ENCODE measurements around the gene MATCAP1.

Gene MATCAP1

GRCh38 chr16:67208154-67208896, 24.6 kb upstream of the MATCAP1 start:
- DNase-seq (ENCODE audit: extremely low read depth in 1 of 2, low read depth in 1 of 2): no peak

DNA sequence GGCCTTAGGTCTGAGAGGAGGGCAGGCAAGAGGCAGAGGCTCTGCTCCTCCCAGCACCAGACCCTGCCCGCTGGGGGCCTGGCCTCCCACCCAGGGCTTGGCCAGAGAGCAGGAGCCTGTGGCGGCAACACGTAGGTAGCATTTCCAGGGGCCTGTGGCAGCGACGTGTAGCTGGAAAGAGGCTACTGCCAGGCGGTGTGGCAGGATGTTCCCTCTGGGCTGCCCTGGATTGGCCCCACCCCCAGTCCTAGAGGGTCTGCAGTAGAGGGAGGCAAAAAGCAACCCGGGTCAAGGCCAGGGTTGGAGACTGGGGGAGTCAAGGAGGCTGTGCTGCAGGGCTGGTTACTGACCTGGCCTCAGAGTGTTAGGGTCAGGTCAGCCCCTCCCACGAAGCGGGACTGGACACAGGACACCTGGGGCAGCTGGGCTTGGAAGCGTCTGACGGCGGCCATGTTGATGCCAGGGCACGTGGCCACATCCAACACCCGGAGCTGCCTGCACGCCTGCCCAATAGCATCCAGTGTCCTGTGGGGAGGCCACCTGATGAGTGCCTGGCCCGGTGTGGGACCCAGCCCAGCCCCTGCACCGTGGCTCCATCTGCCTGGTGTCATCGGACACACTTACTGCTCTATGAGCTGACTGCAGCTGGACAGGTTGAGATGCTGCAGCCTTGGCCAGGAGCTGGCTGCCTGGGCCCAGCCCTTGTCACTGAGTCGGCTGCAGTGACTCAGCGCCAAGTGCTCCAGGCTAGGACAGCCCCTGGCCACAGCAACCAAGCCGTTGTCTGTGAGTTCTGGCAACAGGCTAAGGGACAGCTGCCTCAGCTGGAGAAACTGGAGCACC, 23.7 kb upstream of the MATCAP1 start:
- no peak for DNase-seq (ENCODE audit: extremely low read depth in 1 of 2, low read depth in 1 of 2)

DNA sequence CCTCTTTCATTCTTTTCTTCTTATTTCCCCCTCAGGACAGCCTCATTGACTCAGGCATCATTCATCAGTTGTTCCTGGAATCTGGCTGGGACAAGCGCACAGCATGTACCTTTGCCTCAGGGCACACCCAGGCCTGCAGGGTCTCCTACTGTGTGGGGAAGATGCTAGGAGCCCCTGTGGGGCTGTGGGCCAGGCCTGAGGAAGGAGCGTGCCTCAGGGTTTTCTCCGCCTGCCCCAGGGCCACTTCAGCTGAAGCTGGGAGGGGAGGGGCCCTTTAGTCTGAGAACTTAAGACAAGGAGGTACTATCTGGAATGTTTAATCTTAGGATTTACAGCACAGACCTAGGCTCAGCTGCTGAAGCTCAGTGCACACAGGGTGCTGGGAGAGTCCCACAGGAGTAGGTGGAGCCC, 23.1 kb upstream of the MATCAP1 start:
- DNase-seq (ENCODE audit: extremely low read depth in 1 of 2, low read depth in 1 of 2): no peak

DNA sequence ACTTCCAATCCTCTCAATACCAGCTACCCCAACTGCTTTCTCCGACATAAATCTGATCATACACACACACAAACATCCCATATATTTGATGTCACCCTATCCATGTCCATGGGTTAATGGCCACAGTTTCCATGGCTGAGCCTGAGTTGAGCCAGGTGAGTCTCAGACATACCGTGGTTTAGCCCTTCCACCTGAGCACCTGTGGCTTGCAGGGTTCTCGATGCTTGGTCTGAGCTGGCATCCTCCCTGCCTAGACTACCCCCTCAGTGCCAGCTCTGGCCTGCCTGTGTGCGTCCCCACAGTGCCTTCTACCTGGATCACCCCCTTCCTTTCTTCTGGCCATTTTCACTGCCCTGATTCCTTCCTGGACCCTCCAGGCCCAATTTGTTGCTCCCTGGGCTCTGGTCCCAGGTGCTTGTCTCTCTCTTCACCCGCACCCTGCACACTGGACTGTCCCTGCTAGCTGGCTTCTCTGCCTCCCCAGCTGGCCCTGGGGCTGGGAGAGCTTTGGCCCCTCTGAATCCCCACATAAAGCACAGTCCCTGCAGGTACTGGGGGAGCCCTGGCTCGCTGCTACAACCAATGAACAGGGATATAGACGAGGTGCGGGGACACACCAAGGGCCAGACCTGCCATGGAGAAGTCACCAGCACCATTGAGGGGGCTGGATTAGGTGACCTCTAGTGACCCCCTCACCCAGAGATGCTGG, 22.5 kb upstream of the MATCAP1 start:
- no peak for DNase-seq (ENCODE audit: extremely low read depth in 1 of 2, low read depth in 1 of 2)

GRCh38 chr16:67204076-67204475, 20.3 kb upstream of the MATCAP1 start:
- no peak for DNase-seq (ENCODE audit: extremely low read depth in 1 of 2, low read depth in 1 of 2)

- no peak for DNase-seq (ENCODE audit: extremely low read depth in 1 of 2, low read depth in 1 of 2)
These were observed 19.3 kb upstream of the MATCAP1 start for GRCh38 chr16:67202956-67203493.

- no peak for DNase-seq (ENCODE audit: extremely low read depth in 1 of 2, low read depth in 1 of 2)
These were observed 18.7 kb upstream of the MATCAP1 start for GRCh38 chr16:67202426-67202825.

- no peak for DNase-seq (ENCODE audit: extremely low read depth in 1 of 2, low read depth in 1 of 2)
These were observed 17.9 kb upstream of the MATCAP1 start for GRCh38 chr16:67201411-67202345.

- DNase-seq (ENCODE audit: extremely low read depth in 1 of 2, low read depth in 1 of 2): no peak
These were observed 16.7 kb upstream of the MATCAP1 start for GRCh38 chr16:67200491-67200890.

DNA sequence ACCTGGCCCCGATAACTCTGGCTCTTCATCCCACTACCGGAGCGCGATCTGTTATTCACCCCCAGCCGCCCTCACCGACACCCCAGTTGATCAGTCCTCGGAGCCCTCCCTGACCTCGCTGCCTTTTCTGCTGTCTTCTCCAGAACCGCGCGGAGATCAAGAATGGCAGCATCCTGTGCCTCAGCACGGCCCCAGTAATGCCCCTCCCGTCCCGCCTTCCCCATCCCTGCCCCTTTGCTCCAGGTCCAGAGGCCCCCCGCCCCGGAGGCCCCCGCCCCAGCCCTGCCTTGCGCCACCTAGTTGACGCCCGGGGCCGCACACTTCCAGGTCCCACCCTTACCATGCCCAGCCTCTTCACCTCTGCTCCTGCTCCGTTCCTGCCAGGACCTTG, 16.0 kb upstream of the MATCAP1 start:
- no peak for DNase-seq (ENCODE audit: extremely low read depth in 1 of 2, low read depth in 1 of 2)

- no peak for DNase-seq (ENCODE audit: extremely low read depth in 1 of 2, low read depth in 1 of 2)
These were observed 15.4 kb upstream of the MATCAP1 start, which contains the start of gene ELMO3 for GRCh38 chr16:67199011-67199807. Gene ELMO3 (plus strand): TSS chr16:67199131. CDS start chr16:67199327, 196 bp downstream.

GRCh38 chr16:67198238-67198734, 14.5 kb upstream of the MATCAP1 start:
- DNase-seq (ENCODE audit: extremely low read depth in 1 of 2, low read depth in 1 of 2): no peak

DNA sequence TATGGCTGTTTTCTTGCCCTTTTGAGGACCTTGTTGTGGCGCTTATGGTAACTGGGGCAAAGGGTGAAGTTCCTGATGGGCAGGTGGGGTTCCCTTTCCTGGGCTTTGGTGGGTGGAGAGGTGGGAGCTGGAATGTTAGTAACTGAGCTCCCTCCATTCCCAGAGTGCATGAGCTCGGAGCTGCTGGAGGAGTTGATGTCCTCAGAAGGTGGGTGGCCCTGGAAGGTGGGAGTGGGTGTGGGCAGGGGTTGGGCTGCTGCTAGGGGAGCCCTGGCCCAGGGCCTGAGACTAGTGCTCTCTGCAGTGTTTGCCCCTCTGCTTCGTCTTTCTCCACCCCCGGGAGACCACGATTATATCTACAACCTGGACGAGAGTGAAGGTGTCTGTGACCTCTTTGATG, 13.9 kb upstream of the MATCAP1 start:
- DNase-seq (ENCODE audit: extremely low read depth in 1 of 2, low read depth in 1 of 2): no peak

- DNase-seq (ENCODE audit: extremely low read depth in 1 of 2, low read depth in 1 of 2): no peak
These were observed 13.1 kb upstream of the MATCAP1 start for GRCh38 chr16:67196881-67197280.

DNA sequence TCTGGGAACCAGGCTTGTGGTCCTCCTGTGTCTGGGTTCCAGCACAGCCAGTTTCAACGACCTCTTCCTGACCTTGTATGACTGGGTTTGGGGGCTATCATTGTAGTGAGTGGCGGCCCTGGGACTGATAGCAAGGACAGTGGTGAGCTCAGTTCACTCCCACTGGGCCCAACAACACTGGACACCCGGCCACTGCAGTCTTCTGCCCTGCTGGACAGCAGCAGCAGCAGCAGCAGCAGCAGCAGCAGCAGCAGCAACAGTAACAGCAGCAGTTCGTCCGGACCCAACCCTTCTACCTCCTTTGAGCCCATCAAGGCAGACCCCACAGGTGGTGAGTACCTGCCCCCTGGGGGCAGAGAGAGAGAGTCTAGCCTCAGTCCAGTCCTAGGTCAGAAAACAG, 11.9 kb upstream of the MATCAP1 start:
- DNase-seq (ENCODE audit: extremely low read depth in 1 of 2, low read depth in 1 of 2): no peak

- DNase-seq (ENCODE audit: extremely low read depth in 1 of 2, low read depth in 1 of 2): no peak
These were observed 10.5 kb upstream of the MATCAP1 start for GRCh38 chr16:67194260-67194659.

DNA sequence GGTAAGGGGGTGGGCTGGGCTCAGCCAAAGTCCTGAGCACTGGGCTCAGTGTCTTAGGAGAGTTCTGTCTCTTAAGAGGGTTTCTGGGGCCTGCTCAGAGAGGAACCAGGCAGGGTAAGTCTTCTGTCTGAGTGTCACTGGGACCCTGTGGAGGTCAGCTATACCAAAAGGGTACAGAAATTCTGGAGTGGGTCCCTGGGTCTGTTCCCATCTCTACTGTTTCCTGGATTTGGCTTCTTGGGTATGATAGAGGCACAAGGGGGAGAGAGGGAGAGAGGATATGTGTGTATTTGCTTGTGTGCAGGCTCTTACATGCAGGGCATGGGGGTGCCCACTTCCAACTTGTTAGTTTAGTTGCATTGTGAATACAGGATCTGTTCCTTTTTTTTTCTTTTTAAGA, 9.8 kb upstream of the MATCAP1 start:
- no peak for DNase-seq (ENCODE audit: extremely low read depth in 1 of 2, low read depth in 1 of 2)

- no peak for DNase-seq (ENCODE audit: extremely low read depth in 1 of 2, low read depth in 1 of 2)
These were observed 9.1 kb upstream of the MATCAP1 start for GRCh38 chr16:67192781-67193361.
